A673 (cell line): ENCODE measurements around the gene IRAG1. TPM values are rescaled to one million over a fixed set of nuclear protein-coding genes. Genes with fewer than 3 reads are reported as not detected.
"Not testable (repeated sequence)": the region's sequence is repeated elsewhere in the genome, so short reads cannot be mapped to it uniquely, and the experiment has no call there.

ENCODE experiments used
- BruUV-seq: library from RNA; stranded (reverse); fragments of 400-500 nt; replicated peaks from 2 replicates; lab custom pipeline; 2021; lab: Mats Ljungman, UMichigan
- CTCF ChIA-PET: fragments of 300-600 bp; sonication (Branson Sonifier 250); formaldehyde crosslinking; loops from one replicate; lab custom pipeline; 2022; ENCODE audit warnings: antibody characterized with exemption; lab: Charles Lee
- POLR2A ChIA-PET: fragments of 300-600 bp; sonication (Branson Sonifier 250); formaldehyde crosslinking; loops from one replicate; lab custom pipeline; 2022; ENCODE audit warnings: antibody characterized with exemption; ENCODE audit not compliant: low non-redundant PET; lab: Charles Lee
- DNase-seq: peaks from one replicate; pipeline ENCODE4 v3.0.0-alpha.2; 2015; ENCODE audit warnings: low spot score
- H3K27ac ChIP-seq: fragments of 200-600 bp; sonication (generic); 2 replicates; pipeline ENCODE4 v1.5.1; 2016; ENCODE audit warnings: mixed run types, low read depth, mild to moderate bottlenecking, mixed read lengths, antibody characterized with exemption, low read length; ENCODE audit not compliant: poor library complexity, severe bottlenecking
- H3K27me3 ChIP-seq: fragments of 200-600 bp; sonication (generic); replicated peaks from 2 replicates; pipeline ENCODE4 v1.6.1; 2017; ENCODE audit warnings: mixed run types, low read depth, mild to moderate bottlenecking, mixed read lengths, antibody characterized with exemption, low read length; ENCODE audit not compliant: insufficient read depth, poor library complexity
- H3K36me3 ChIP-seq: fragments of 200-600 bp; sonication (generic); 2 replicates; pipeline ENCODE4 v1.6.1; 2016; ENCODE audit warnings: mixed run types, mild to moderate bottlenecking, mixed read lengths, antibody characterized with exemption, low read length; ENCODE audit not compliant: insufficient read depth, poor library complexity, severe bottlenecking
- H3K4me1 ChIP-seq: fragments of 200-600 bp; sonication (generic); 2 replicates; pipeline ENCODE4 v1.6.1; 2017; ENCODE audit warnings: mixed run types, mild to moderate bottlenecking, mixed read lengths, antibody characterized with exemption, low read length; ENCODE audit not compliant: insufficient read depth, poor library complexity, severe bottlenecking
- H3K4me3 ChIP-seq: fragments of 200-600 bp; sonication (generic); 2 replicates; pipeline ENCODE4 v1.5.1; 2016; ENCODE audit warnings: low read depth, mixed run types, mild to moderate bottlenecking, mixed read lengths, low read length; ENCODE audit not compliant: poor library complexity, severe bottlenecking
- H3K9me3 ChIP-seq: fragments of 200-600 bp; sonication (generic); 2 replicates; pipeline ENCODE4 v1.6.1; 2016; ENCODE audit warnings: mixed run types, low read depth, mild to moderate bottlenecking, mixed read lengths, antibody characterized with exemption, low read length; ENCODE audit not compliant: poor library complexity, severe bottlenecking
- CTCF ChIP-seq: fragments of 300-800, 200-600 bp; sonication (generic); conservative IDR thresholded peaks from 2 replicates; pipeline ENCODE4 v1.5.1; 2017; ENCODE audit warnings: low read depth, mild to moderate bottlenecking, antibody characterized with exemption, low read length, moderate library complexity, mixed read lengths
- EZH2 ChIP-seq: fragments of 200-600 bp; sonication (generic); IDR thresholded peaks from 2 replicates; pipeline ENCODE4 v1.6.1; 2017; ENCODE audit warnings: borderline replicate concordance, low read depth, mild to moderate bottlenecking, mixed read lengths, antibody characterized with exemption, low read length; ENCODE audit not compliant: poor library complexity, severe bottlenecking
- intact Hi-C: fragments of 100-400 bp; cut with micrococcal nuclease; formaldehyde crosslinking; loops from one replicate; pipeline ENCODE4 v1.10.0; 2022; ENCODE audit not compliant: unreplicated experiment
- total RNA-seq: library from RNA; stranded (reverse); gene quantifications from 2 replicates; pipeline ENCODE4 v1.2.3, GENCODE V29; 2021

Gene IRAG1
- total RNA-seq, 1 experiment from 2014 or later = 0.26 TPM

- no peak for DNase-seq
- no peak overlapping the region for H3K27ac ChIP-seq
- H3K36me3 ChIP-seq = no peaks in the 10 kb centered on the region
- no peak overlapping the region for H3K4me3 ChIP-seq
- ChIA-PET POLR2A (no interaction called here), CTCF (no interaction called here)
- H3K9me3 ChIP-seq = no peaks in the 10 kb centered on the region
- BruUV-seq = no TSS peak
- intact Hi-C loops = no loop called here
- H3K27me3 ChIP-seq = no peaks in the 10 kb centered on the region
- TF ChIP-seq EZH2 (no peak), CTCF (no peak)
- no peaks in the 10 kb centered on the region for H3K4me1 ChIP-seq
Measured at GRCh38 chr11:10680956-10681487, 12.5 kb downstream of the IRAG1 start.

- intact Hi-C loops, H3K27ac ChIP-seq, H3K9me3 ChIP-seq, H3K27me3 ChIP-seq, BruUV-seq, POLR2A ChIA-PET, CTCF ChIA-PET, H3K36me3 ChIP-seq, H3K4me1 ChIP-seq, H3K4me3 ChIP-seq, DNase-seq: not testable (repeated sequence)
Measured at GRCh38 chr11:10680279-10680678, 13.3 kb downstream of the IRAG1 start.

GRCh38 chr11:10679644-10680043 lies 13.9 kb downstream of the IRAG1 start:
- no peak for TF ChIP-seq CTCF
- no peak for TF ChIP-seq EZH2
- no TSS peak for BruUV-seq
- H3K27me3 ChIP-seq = no peaks in the 10 kb centered on the region
- no peaks in the 10 kb centered on the region for H3K9me3 ChIP-seq
- POLR2A ChIA-PET = no interaction called here
- intact Hi-C loops = no loop called here
- H3K27ac ChIP-seq = no peak overlapping the region
- no peaks in the 10 kb centered on the region for H3K4me1 ChIP-seq
- CTCF ChIA-PET = no interaction called here
- H3K4me3 ChIP-seq = no peak overlapping the region
- no peaks in the 10 kb centered on the region for H3K36me3 ChIP-seq
- no peak for DNase-seq

GRCh38 chr11:10678101-10678500 lies 15.5 kb downstream of the IRAG1 start:
- Histone ChIP-seq H3K36me3 (no peaks in the 10 kb centered on the region), H3K4me1 (no peaks in the 10 kb centered on the region), H3K4me3 (no peak overlapping the region), H3K27ac (no peak overlapping the region), H3K27me3 (no peaks in the 10 kb centered on the region), H3K9me3 (no peaks in the 10 kb centered on the region)
- no peak for TF ChIP-seq EZH2
- no peak for TF ChIP-seq CTCF
- POLR2A ChIA-PET = no interaction called here
- CTCF ChIA-PET = no interaction called here
- DNase-seq = no peak
- no TSS peak for BruUV-seq
- intact Hi-C loops = no loop called here
